Measurements from ENCODE around the gene CROT. TPM values are rescaled to one million over a fixed set of nuclear protein-coding genes. Genes with fewer than 3 reads are reported as not detected.

Gene CROT
- total RNA-seq, 1 donor from 2014 or later: 8.4 TPM

GRCh38 chr7:87375662-87376435 lies 30.4 kb downstream of the CROT start:
- H3K27ac ChIP-seq: no peak overlapping the region
- no peak for TF ChIP-seq CTCF (IDR thresholded peaks at IDR 0.05)
- no peaks in the 10 kb centered on the region for H3K9me3 ChIP-seq
- ATAC-seq (no peak), DNase-seq (no peak)
- intact Hi-C loops (cut with DNase I): no loop called here
- no peaks in the 10 kb centered on the region for H3K4me1 ChIP-seq
- H3K4me3 ChIP-seq: no peak overlapping the region
- H3K36me3 ChIP-seq: no peaks in the 10 kb centered on the region
- no peaks in the 10 kb centered on the region for H3K27me3 ChIP-seq

GRCh38 chr7:87380905-87381304 lies 35.4 kb downstream of the CROT start:
- Histone ChIP-seq H3K27ac (no peak overlapping the region), H3K4me1 (no peaks in the 10 kb centered on the region), H3K36me3 (peaks cover 7% of the 10 kb centered on the region), H3K27me3 (no peaks in the 10 kb centered on the region), H3K9me3 (no peaks in the 10 kb centered on the region), H3K4me3 (no peak overlapping the region)
- ATAC-seq (no peak), DNase-seq (no peak)
- intact Hi-C loops (cut with DNase I): no loop called here
- TF ChIP-seq CTCF (IDR thresholded peaks at IDR 0.05): no peak

GRCh38 chr7:87391020-87391701 lies 45.7 kb downstream of the CROT start:
- Histone ChIP-seq H3K4me1 (no peaks in the 10 kb centered on the region), H3K27ac (no peak overlapping the region), H3K9me3 (no peaks in the 10 kb centered on the region), H3K36me3 (peaks cover 24% of the 10 kb centered on the region), H3K4me3 (no peak overlapping the region), H3K27me3 (no peaks in the 10 kb centered on the region)
- no peak for DNase-seq
- TF ChIP-seq CTCF (IDR thresholded peaks at IDR 0.05): no peak
- intact Hi-C loops (cut with DNase I): no loop called here
- ATAC-seq: no peak

- Histone ChIP-seq H3K27ac (no peak overlapping the region), H3K4me1 (no peaks in the 10 kb centered on the region), H3K36me3 (peaks cover 21% of the 10 kb centered on the region), H3K9me3 (no peaks in the 10 kb centered on the region), H3K27me3 (no peaks in the 10 kb centered on the region), H3K4me3 (no peak overlapping the region)
- DNase-seq (no peak), ATAC-seq (no peak)
- no peak for TF ChIP-seq CTCF (IDR thresholded peaks at IDR 0.05)
- intact Hi-C loops (cut with DNase I): no loop called here
Measured at GRCh38 chr7:87395442-87396020, 50.1 kb downstream of the CROT start.

- peaks cover 9% of the 10 kb centered on the region for H3K36me3 ChIP-seq
- DNase-seq (no peak), ATAC-seq (no peak)
- no peak for TF ChIP-seq CTCF (IDR thresholded peaks at IDR 0.05)
- H3K9me3 ChIP-seq: no peaks in the 10 kb centered on the region
- H3K27ac ChIP-seq: no peak overlapping the region
- intact Hi-C loops (cut with DNase I): no loop called here
- H3K4me1 ChIP-seq: no peaks in the 10 kb centered on the region
- H3K4me3 ChIP-seq: no peak overlapping the region
- H3K27me3 ChIP-seq: no peaks in the 10 kb centered on the region
Measured at GRCh38 chr7:87398446-87398845, 53.0 kb downstream of the CROT start.

All from upper lobe of right lung (tissue), 1 donor.